ENCODE data around the gene ATP10D.

ATP10D gene

DNA sequence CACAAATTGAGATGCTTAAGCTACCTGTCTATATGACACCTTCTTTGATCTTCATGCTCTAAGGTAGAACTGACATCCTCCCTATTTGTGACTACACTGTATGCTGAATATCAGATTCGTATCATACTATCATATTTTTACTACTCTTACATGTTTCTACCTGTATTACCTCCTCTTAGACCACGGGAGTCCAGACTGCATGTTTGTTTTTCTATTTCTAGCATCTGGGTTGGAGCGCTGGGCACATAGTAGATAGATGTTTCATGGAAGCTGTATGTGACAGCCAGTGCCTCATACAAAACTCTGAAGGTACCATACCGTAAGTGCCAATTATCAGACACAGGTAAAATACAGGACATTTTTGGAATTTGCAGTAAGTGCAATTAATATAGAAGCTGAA lies 47.6 kb downstream of the ATP10D start:
- H3K4me3 ChIP-seq (replicated peaks; ENCODE audit: low read depth, low read length) = no peak overlapping the region
- no peak for DNase-seq (ENCODE audit: extremely low read depth, low read depth)
- TF ChIP-seq, protein P1, sequence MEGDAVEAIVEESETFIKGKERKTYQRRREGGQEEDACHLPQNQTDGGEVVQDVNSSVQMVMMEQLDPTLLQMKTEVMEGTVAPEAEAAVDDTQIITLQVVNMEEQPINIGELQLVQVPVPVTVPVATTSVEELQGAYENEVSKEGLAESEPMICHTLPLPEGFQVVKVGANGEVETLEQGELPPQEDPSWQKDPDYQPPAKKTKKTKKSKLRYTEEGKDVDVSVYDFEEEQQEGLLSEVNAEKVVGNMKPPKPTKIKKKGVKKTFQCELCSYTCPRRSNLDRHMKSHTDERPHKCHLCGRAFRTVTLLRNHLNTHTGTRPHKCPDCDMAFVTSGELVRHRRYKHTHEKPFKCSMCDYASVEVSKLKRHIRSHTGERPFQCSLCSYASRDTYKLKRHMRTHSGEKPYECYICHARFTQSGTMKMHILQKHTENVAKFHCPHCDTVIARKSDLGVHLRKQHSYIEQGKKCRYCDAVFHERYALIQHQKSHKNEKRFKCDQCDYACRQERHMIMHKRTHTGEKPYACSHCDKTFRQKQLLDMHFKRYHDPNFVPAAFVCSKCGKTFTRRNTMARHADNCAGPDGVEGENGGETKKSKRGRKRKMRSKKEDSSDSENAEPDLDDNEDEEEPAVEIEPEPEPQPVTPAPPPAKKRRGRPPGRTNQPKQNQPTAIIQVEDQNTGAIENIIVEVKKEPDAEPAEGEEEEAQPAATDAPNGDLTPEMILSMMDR (IDR thresholded peaks at IDR 0.05; ENCODE audit: low read depth, low read length, missing control alignments) = no peak

DNA sequence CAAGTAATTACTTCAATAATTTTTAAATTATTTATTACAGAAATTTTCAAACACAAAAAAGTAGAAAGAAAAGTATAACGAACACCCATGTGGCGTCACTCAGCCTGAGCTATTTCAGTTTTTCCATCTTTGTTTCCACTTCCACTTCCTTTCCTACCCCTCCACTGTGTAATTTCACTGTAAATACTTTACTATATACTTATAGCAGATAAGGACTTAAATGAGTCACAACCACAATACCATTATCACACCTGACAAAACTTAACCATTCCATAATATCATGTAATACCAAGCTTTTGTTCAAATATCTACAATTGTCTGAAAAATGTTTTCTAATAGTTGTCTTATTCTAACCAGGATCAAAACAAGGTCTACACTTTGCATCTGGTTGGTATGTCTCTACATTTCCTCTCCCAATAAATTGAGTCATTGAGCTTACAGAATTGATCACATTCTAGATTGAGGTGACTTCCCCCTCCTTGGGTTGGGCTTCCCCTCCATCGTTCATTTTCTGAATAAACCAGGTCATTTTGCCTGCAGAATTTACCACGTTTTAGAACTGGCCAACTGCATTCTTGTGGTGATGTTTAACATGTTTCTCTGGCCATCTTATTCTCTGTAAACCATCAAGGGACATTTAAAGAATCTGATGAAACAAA lies 48.7 kb downstream of the ATP10D start:
- no peak overlapping the region for H3K4me3 ChIP-seq (replicated peaks; ENCODE audit: low read depth, low read length)
- TF ChIP-seq, protein P1 (IDR thresholded peaks at IDR 0.05; ENCODE audit: low read depth, low read length, missing control alignments) = no peak
- no peak for DNase-seq (ENCODE audit: extremely low read depth, low read depth)

DNA sequence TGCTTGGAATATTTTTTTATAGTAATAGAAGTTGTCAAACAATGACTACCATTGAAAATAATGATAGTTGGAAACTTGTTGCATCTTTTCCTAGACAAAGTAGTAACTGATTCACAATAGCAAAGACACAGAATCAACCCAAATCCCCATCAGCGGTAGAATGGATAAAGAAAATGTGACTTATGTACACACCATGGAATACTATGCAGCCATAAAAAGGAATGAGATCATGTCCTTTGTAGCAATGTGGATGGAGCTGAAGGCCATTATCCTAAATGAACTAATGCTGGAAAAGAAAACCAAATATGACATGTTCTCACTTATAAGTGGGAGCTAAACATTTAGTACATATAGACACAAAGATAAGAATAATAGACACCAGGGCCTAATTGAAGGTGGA lies 49.7 kb downstream of the ATP10D start:
- H3K4me3 ChIP-seq (replicated peaks; ENCODE audit: low read depth, low read length) = no peak overlapping the region
- DNase-seq (ENCODE audit: extremely low read depth, low read depth) = no peak
- TF ChIP-seq, protein P1 (IDR thresholded peaks at IDR 0.05; ENCODE audit: low read depth, low read length, missing control alignments) = no peak

DNA sequence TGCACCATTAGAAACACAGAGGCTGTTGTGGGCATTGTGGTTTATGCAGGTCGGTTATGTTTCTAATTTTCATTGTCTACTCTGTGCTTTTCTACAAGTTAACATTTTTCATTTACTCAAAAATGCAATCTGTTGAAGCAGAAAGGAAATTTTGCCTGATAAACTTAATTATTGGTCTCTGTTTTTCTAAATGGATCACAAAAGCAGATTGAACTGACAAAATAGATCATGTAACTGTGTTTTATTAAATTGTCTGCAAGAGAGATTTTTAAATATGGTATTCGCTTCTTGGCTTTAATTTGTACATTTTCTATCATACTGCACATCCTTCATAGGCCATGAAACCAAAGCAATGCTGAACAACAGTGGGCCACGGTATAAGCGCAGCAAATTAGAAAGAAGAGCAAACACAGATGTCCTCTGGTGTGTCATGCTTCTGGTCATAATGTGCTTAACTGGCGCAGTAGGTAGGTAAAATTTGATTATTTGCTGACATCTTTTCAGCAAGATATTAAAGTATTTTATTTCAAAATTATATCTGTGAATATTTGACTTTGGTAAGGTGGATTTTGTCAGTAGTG lies 50.6 kb downstream of the ATP10D start:
- TF ChIP-seq, protein P1 (IDR thresholded peaks at IDR 0.05; ENCODE audit: low read depth, low read length, missing control alignments) = no peak
- no peak for DNase-seq (ENCODE audit: extremely low read depth, low read depth)

DNA sequence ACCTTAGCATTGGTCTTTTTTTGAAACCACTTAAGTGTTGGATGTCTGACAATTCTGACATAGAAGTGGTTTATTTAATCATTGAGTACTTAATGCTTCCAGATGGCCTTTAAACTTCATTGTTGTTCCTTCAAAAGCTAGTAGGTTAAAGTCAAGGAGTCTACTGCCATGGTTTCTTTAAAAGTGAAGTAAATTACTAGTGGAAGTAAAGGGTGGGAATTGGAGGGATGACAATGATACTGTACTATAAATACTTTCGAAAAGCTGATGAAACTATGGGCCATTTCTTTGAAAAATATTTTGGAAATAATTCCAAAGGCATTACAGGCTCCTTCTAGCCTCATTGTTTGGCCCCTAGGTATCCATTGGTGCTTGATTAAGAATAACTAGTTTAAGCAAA lies 51.9 kb downstream of the ATP10D start:
- no peak overlapping the region for H3K4me3 ChIP-seq (replicated peaks; ENCODE audit: low read depth, low read length)
- TF ChIP-seq, protein P1 (IDR thresholded peaks at IDR 0.05; ENCODE audit: low read depth, low read length, missing control alignments) = no peak
- no peak for DNase-seq (ENCODE audit: extremely low read depth, low read depth)

More for the DNA sequence above, 50.6 kb downstream of the ATP10D start:
- H3K4me3 ChIP-seq (replicated peaks; ENCODE audit: low read depth, low read length) = no peak overlapping the region

DNA sequence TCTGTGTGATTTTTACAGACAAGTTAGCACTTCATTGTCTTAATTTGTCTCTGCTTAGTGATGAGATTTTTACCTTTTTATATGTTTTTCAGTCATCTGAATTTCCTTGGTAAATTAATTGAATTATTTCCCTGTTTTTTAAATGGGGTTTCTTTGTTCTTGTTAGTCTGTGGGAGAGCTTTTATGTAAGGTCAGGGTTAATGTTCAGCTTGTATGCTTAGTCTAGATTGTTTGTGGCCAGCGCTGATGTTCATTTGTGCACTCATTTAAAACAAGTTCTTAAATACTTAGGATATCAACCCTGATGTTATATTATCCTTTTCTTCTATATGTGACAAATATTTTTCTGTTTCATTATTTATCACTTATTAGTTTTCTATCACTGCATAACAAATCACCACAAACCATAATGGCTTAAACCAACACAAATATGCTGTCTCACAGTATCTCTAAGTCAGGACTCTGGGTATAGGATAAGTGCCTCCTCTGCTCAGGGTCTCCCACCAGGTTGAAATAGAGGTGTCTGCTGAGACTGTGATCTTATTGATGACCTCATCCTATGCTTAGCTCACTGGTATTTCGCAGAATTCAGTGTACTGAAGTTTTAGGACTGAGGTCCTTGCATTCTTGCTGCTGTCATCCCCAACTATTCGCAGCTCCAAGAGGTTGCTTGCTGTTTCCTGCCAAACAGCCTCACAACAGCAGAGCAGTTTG lies 53.2 kb downstream of the ATP10D start:
- no peak for DNase-seq (ENCODE audit: extremely low read depth, low read depth)
- TF ChIP-seq, protein P1 (IDR thresholded peaks at IDR 0.05; ENCODE audit: low read depth, low read length, missing control alignments) = no peak

More for the DNA sequence above, 53.2 kb downstream of the ATP10D start:
- H3K4me3 ChIP-seq (replicated peaks; ENCODE audit: low read depth, low read length) = no peak overlapping the region

All from HFF-Myc (cell line).